PC-9 (cell line): ENCODE data around the gene HMBS. TPM values are rescaled to one million over a fixed set of nuclear protein-coding genes. Genes with fewer than 3 reads are reported as not detected.
"Not testable (repeated sequence)": the region's sequence is repeated elsewhere in the genome, so short reads cannot be mapped to it uniquely, and the experiment has no call there.

Experiments
- BruUV-seq: library from RNA; stranded (reverse); fragments of 400-500 nt; replicated peaks from 2 replicates; lab custom pipeline; 2021; lab: Mats Ljungman, UMichigan
- CTCF ChIA-PET: fragments of 300-600 bp; sonication (Branson Sonifier 250); formaldehyde crosslinking; loops from one replicate; lab custom pipeline; 2022; ENCODE audit warnings: antibody characterized with exemption; lab: Charles Lee
- POLR2A ChIA-PET: fragments of 300-600 bp; sonication (Branson Sonifier 250); formaldehyde crosslinking; loops from one replicate; lab custom pipeline; 2022; ENCODE audit warnings: antibody characterized with exemption; ENCODE audit not compliant: unreplicated experiment; lab: Charles Lee
- DNase-seq, 2 experiments: peaks; one replicate each; pipeline versions ENCODE4 v3.0.0 to v3.0.0-alpha.2; 2015 to 2022; ENCODE audit warnings: mixed read lengths in 1 of 2
- H2AFZ ChIP-seq: fragments of 200-600 bp; sonication (generic); 2 replicates; pipeline ENCODE4 v1.8.1; 2017; ENCODE audit warnings: antibody characterized with exemption
- H3F3A ChIP-seq: fragments of 200-600 bp; sonication (generic); 2 replicates; pipeline ENCODE4 v1.8.1; 2017; ENCODE audit warnings: antibody characterized with exemption, mild to moderate bottlenecking, low read depth; ENCODE audit not compliant: insufficient read depth
- H3K27ac ChIP-seq: fragments of 200-600 bp; sonication (generic); 2 replicates; pipeline ENCODE4 v1.6.1; 2016; ENCODE audit warnings: mixed run types
- H3K27me3 ChIP-seq: fragments of 200-600 bp; sonication (generic); 2 replicates; pipeline ENCODE4 v1.6.1; 2016; ENCODE audit warnings: low read depth, mixed run types; ENCODE audit not compliant: insufficient read depth
- H3K36me3 ChIP-seq: fragments of 200-600 bp; sonication (generic); 2 replicates; pipeline ENCODE4 v1.6.1; 2016; ENCODE audit warnings: low read depth, mixed run types
- H3K4me1 ChIP-seq: fragments of 200-600 bp; sonication (generic); replicated peaks from 2 replicates; pipeline ENCODE4 v1.6.1; 2016; ENCODE audit warnings: mixed run types; ENCODE audit not compliant: insufficient read depth
- H3K4me2 ChIP-seq: fragments of 200-600 bp; sonication (generic); 2 replicates; pipeline ENCODE4 v1.6.1; 2017; ENCODE audit warnings: mixed run types
- H3K4me3 ChIP-seq: fragments of 200-600 bp; sonication (generic); 2 replicates; pipeline ENCODE4 v1.6.1; 2016; ENCODE audit warnings: mixed run types
- H3K79me2 ChIP-seq: fragments of 200-600 bp; sonication (generic); 2 replicates; pipeline ENCODE4 v1.6.1; 2017; ENCODE audit warnings: low read depth, mixed run types
- H3K9me2 ChIP-seq: fragments of 200-600 bp; sonication (generic); 2 replicates; pipeline ENCODE4 v1.8.1; 2017; ENCODE audit warnings: mild to moderate bottlenecking; ENCODE audit not compliant: insufficient read depth
- H3K9me3 ChIP-seq: fragments of 200-600 bp; sonication (generic); 2 replicates; pipeline ENCODE4 v1.8.1; 2016; ENCODE audit warnings: low read depth; ENCODE audit not compliant: insufficient read depth
- H4K20me1 ChIP-seq: fragments of 200-600 bp; sonication (generic); 2 replicates; pipeline ENCODE4 v1.8.1; 2017; ENCODE audit not compliant: insufficient read depth
- CTCF ChIP-seq: fragments of 200-600 bp; sonication (generic); conservative IDR thresholded peaks from 2 replicates; pipeline ENCODE4 v1.6.1; 2017; ENCODE audit warnings: mixed run types, antibody characterized with exemption, mild to moderate bottlenecking, moderate library complexity
- EZH2 ChIP-seq: fragments of 200-600 bp; sonication (generic); IDR thresholded peaks from 2 replicates; pipeline ENCODE4 v1.8.0; 2017; ENCODE audit warnings: antibody characterized with exemption, low read depth
- intact Hi-C: fragments of 100-400 bp; cut with micrococcal nuclease; formaldehyde crosslinking; loops from one replicate; pipeline ENCODE4 v1.10.0; 2022; ENCODE audit not compliant: unreplicated experiment
- total RNA-seq: library from RNA; stranded (reverse); gene quantifications from 2 replicates; pipeline ENCODE4 v1.2.3, GENCODE V29; 2021

HMBS gene
- total RNA-seq, 1 experiment from 2014 or later: 49.3 TPM

- CTCF ChIA-PET: interaction anchor here (0.6 to 1.0 kb wide), 2 partner anchors 83 to 281 kb away, joined by 3 to 4 read pairs; no protein-coding TSS in a partner anchor
- BruUV-seq: no TSS peak
- Histone ChIP-seq H3K9me2 (no peaks in the 10 kb centered on the region), H3K27me3 (no peaks in the 10 kb centered on the region), H3K4me1 (peaks cover 14% of the 10 kb centered on the region), H3K4me3 (peak within 1 kb of the TSS; percentile 90), H3K4me2 (peak within 1 kb of the TSS; percentile 98), H2AFZ (peak within 1 kb of the TSS; percentile 87), H3K27ac (peak within 1 kb of the TSS; percentile 95), H3F3A (peaks cover 17% of the 10 kb centered on the region; the same call in 1 of the 2 replicates), H3K79me2 (peaks cover 31% of the 10 kb centered on the region), H3K36me3 (peaks cover 27% of the 10 kb centered on the region), H3K9me3 (no peaks in the 10 kb centered on the region), H4K20me1 (peaks cover 11% of the 10 kb centered on the region; the same call in 1 of the 2 replicates)
- no peak for TF ChIP-seq EZH2
- TF ChIP-seq CTCF: peak; percentile 41; the same call in 1 of the 2 replicates
- intact Hi-C loops: loop anchor here (2.0 kb wide), 2 partner anchors 38 to 140 kb away; a partner anchor contains a TSS
- POLR2A ChIA-PET: interaction anchor here (0.6 to 0.8 kb wide), 5 partner anchors 11 to 64 kb away, joined by 3 to 9 read pairs (median 5); partner anchors contain the start of genes C2CD2L and VPS11
- peak; percentile 94 to 98 for DNase-seq
Observed at GRCh38 chr11:119057000-119057769, 27.5 kb upstream of the HMBS start, which contains the start of gene HYOU1. TSS of gene HYOU1 (minus strand) at chr11:119057205. CDS start at chr11:119056160, 1,045 bp downstream.

GRCh38 chr11:119059128-119059527 lies 25.6 kb upstream of the HMBS start:
- H3K4me3 ChIP-seq, H3K36me3 ChIP-seq, CTCF ChIA-PET, H3K27me3 ChIP-seq, H3K9me2 ChIP-seq, POLR2A ChIA-PET, DNase-seq, H3K4me2 ChIP-seq, H3K9me3 ChIP-seq, H2AFZ ChIP-seq, H3K27ac ChIP-seq, BruUV-seq, intact Hi-C loops: not testable (repeated sequence)
- Histone ChIP-seq H3K4me1 (peaks cover 14% of the 10 kb centered on the region), H3K79me2 (peaks cover 31% of the 10 kb centered on the region), H4K20me1 (peaks cover 11% of the 10 kb centered on the region; the same call in 1 of the 2 replicates), H3F3A (peaks cover 17% of the 10 kb centered on the region; the same call in 1 of the 2 replicates)

- peaks cover 20% of the 10 kb centered on the region for H3F3A ChIP-seq
- TF ChIP-seq CTCF (no peak), EZH2 (no peak)
- no peak overlapping the region for H3K4me2 ChIP-seq
- no peaks in the 10 kb centered on the region for H3K36me3 ChIP-seq
- no peak overlapping the region for H3K27ac ChIP-seq
- H3K79me2 ChIP-seq: peaks cover 19% of the 10 kb centered on the region
- BruUV-seq: no TSS peak
- H3K4me1 ChIP-seq: peaks cover 8% of the 10 kb centered on the region
- DNase-seq: peak in 1 of 2 experiments; percentile 1
- H4K20me1 ChIP-seq: no peaks in the 10 kb centered on the region
- no peaks in the 10 kb centered on the region for H3K27me3 ChIP-seq
- ChIA-PET CTCF (interaction anchor here (0.6 to 0.7 kb wide), 2 partner anchors 123 to 256 kb away, joined by 4 to 7 read pairs; partner anchors contain the start of gene MCAM), POLR2A (no interaction called here)
- no peaks in the 10 kb centered on the region for H3K9me2 ChIP-seq
- no peaks in the 10 kb centered on the region for H3K9me3 ChIP-seq
- no peak overlapping the region for H3K4me3 ChIP-seq
- intact Hi-C loops: no loop called here
- H2AFZ ChIP-seq: no peak overlapping the region
Observed at GRCh38 chr11:119061256-119061655, 23.4 kb upstream of the HMBS start.
